Dedifferentiated amniotic fluid mesenchymal stem cell (primary cell): Measurements from ENCODE around the gene PDCL3.

Experiments used
- DNase-seq: peaks from one replicate; pipeline ENCODE4 v3.0.0-alpha.2; 2016; ENCODE audit errors: extremely low spot score

The PDCL3 gene

DNA sequence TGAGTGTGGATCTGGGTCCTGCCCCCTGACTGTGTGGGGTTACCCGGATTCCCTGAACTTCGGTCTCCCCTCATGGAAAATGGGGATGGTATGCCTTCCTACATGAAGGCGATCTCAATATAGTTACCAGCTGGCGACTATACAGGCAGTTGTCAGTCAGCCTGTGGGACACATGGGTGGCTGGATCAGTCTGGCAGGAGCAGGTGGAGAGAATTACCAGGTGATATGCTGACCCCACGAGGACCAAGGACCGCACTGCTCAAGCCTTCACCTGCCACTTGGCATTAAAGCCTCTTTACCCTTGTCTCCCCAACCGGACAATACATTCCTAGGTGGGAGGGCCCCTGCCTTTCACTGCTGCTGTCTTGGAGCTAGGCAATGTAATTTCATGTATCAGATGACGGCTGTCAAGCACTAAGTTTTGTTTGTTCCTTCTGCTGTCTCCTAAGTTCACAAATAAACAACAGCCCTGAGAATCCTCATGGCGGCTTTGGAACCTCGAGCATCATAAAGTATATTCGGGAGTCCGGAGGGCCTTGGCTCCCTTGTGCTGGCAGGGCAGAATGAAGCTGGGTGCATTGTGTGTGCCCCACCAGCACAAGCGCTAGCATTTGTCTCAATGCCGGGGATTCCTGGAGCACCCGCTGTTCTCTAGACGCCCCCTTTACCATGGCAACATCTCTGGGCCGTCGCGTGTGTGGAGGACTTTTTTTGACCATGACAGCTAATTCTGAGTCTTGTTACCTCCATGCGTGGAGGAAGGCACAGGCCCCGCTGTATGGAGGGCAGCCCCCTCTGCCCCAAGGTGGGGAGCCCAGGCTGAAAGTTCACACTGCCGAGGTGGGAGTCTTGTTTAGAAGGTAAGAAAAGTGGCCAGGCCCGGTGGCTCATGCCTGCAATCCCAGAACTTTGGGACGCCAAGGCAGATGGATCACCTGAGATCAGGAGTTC, 48.6 kb downstream of the PDCL3 start:
- no peak for DNase-seq

DNA sequence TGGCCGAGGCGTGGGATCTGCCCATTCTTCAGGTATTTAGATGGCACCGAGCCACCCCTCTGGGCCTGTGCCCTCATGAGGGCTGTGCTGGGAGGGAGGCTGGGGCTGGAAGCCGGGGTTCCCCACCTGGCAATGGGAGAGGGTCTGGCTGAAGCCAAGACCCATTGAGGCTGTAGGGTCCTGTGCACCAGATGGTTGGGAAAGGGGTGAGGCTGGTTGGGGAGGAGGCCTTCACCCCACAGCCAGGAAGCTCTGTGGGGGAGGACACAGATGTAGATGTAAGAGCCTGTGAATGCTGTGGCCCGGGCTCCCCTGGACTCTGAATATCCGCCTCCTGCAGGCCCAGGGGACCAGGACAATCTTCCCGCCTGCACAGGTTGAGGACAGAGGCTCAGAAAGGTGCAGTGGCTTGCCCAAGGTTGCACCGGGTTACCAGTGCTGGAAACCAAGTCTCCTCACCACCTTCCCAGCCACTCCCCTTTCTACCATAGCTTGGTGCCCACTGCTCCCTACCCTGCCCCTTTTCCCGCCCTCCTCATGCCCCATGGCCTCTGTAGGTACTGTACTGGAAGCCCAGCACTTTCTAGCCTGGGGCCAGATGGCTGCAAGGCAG, 49.7 kb downstream of the PDCL3 start:
- no peak for DNase-seq

DNA sequence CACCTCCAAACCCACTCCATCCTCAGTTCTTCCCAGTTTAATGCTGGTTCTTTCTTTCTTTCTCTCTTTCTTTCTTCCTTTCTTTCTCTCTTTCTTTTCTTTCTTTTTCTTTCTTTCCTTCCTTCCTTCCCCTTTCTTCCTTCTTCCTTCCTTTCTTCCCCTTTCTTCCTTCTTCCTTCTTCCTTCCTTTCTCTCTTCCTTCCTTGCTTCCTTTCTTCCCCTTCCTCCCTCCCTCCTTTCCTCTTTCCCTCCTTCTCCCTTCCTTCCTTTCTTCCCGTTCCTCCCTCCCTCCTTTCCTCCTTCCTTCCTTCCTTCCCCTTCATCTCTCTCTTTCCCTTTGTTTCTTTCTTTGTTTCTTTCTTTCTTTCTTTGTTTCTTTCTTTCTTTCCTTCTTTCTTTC, 50.9 kb downstream of the PDCL3 start:
- no peak for DNase-seq

DNA sequence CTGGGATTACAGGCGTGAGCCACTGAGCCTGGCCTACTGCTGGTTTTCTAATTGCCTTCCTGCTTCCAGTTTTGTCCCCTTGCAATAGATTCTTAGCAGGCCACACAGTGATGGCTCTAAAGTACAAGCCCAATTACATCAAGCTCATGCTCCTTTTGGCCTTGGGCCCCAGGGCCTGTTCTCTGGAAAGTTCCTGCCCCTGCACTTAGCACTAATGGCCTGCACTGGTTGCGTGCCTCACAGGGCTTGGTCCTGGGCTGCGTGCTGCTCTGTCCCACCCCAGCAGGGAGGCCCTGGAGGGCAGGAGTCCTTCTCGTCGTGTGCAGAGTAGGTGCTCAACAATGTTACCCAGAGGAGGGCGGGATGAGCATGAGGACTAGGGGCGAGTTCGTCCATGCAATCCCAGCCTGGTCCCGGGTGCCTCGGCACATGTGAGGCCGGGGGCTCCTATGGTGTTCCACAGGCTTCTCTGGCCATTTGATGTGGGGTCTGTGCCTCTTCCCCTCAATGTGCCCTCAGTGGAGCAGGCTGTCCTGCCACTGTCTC, 51.7 kb downstream of the PDCL3 start:
- DNase-seq, result no peak

DNA sequence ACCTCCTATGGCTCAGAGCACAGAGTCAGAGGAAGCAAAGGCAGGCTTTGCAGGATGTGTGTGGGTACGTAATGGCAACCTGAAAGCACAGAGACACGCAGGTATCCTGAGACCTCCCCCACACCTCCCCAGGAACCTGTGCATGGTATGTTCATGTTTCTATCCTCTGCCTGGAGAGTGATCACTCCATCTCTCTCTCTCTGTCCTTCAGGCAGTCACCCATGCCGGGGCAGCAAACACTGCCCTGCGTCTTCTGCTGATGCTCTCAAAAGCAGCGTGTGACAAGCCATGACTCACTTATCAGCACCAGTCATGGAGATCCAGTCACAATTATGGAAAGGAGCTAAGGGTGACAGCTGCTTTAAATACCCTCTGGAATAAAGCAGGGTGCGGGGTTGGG, 52.7 kb downstream of the PDCL3 start:
- DNase-seq, result no peak

DNA sequence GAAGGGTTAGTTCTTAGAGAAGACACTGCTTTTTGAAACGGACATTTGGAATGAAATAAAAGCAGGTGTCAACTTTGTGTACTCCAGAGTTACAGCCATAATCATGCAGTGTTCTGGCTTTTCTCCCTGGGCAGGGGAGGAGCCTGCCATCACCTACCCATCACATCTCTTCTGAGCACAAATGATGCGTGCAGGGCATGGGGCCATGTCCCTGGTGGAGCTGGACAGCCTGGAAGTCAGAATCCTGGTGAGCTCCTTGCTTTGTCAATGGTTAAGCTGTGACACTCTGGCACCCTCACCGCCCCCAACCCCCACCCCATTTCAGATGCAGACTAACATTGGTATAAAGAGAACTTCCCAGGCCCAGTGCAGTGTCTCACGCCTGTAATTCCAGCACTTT, 53.1 kb downstream of the PDCL3 start:
- DNase-seq, result no peak

DNA sequence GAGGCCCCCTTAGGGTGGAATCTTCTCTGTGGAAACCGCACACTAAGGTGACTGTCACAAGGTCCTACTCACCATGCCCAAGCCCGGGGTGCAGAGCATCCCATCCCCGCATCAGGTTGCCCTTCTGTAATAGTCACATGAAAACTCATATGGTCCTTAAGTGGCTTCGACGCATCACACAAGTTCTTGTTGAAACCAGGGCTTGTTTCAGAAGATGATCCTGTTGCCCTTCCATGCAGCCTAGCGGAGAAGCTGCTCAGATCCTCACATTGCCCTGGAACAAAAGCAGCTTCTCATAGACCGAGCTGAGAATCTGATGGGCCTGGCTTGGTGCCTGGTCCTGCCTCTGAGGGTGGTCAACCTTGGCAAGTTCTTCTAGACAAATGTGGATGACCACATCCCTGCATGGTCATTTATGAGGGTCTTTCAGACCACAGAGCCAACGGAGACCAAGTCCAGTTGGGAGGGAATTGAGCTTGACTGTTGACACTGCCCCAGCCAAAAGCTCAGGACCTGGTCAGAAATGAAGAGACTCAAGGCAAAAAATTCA, 54.1 kb downstream of the PDCL3 start:
- no peak for DNase-seq

DNA sequence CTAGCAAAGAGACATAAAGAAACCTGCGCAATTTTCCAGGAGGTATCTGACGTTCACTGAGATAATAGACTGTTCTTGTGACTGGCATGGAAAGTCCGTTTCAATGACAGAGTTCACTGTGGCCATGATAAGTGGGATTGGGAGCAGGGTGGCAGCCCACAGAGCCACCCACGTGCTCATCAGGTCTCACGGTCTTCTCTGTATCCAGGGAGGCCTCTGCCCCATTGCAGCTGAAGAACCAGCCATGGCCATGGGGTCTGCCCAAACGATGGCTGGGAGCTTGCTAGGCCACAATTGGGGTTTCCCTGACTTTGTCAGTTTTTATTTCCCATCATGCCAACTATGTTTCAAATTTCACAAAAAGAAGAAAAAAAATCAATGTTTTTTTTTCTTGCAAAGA, 57.2 kb downstream of the PDCL3 start:
- no peak for DNase-seq

DNA sequence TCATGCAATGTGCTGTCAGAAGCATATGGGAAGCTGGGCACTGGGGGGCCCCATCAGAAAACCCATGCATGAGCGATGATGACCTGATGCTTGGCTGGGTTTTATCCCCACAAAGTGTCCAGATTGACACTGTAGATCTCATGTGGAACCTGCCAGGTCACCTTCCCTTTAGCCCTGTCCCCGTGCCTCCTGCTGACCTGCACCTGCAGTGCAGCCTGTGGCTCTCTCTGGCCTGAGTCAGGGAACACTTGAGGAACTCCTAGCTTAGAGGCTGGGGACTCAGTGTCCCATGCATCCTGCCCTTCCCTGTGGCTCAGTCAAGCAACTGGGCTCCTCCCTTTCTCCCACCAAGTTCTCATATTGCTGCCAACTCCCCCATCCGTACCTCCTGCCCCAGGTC, 57.7 kb downstream of the PDCL3 start:
- no peak for DNase-seq

DNA sequence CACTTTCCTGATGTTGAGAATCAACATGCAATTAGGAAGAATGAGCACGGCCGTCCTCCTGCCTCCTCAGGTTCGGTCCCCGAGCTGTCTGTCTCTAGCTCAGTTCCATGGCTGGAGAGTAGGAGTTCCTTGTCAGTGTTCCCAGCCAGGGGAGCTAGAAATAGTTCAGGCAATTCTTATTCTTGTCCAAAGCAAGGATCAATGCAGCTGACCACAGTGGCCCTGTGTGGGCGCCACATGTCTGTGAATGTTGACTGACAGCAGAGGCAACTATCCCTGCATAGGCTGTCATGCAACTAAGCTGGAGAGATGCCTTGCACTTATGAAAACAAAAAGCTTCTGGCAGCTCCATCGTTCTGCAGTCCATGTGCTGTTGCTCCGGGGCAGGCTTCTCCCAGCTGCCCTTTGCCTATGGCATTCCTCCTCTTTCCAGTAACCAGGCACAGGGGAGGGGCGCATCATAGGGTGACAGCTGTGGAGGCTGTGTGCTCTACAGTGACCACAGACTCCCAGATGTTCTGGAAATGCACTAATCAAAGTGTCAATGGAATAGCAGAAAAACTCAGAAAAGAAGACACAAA, 58.7 kb downstream of the PDCL3 start:
- DNase-seq, result peak; percentile 19

DNA sequence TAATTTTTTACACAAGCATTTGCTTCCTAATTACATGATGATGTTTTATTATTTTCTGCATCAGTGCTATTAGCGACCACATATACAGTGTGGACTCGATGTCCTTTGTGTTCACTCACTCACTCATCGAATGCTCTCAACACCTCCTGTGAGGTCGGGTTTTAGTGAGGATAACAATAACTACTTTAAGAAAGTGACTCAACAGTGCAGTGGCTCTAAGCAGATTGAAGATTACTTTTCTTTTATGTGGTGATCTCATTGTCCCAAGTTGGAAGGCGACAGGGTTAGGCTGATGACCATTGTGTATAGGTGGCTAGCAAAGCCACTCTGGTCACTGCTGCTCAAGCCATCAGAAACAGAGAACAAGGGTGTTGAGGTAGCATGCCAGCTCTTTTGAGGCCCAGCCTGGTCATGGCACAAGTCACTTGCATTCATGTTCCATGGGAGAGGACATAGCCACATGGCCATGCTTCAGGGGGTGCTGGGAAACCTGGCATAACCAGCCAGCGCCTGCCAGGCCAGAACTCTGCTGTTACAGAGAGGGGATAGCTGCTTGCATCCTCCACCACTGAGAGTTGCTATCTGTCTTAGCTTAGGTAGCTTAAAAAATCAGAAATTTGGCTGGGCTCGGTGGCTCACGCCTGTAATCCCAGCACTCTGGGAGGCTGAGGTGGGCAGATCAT, 60.4 kb downstream of the PDCL3 start:
- DNase-seq, result no peak

DNA sequence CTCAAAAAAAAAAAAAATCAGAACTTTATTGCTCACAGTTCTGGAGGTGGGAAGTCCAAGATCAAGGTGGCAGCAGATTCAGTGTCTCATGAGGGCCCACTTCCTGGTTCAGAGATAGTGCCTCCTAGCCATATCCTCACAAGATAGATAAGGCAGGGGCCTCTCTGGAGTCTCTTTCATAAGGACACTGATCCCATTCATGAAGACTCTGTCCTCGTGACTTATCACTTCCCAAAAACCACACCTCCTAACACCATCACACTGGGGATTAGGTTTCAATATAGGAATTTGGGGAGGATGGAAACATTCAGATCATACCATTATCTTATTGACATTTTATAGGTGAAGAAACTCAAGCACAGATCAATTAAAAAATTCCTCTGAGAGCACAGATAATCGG, 61.1 kb downstream of the PDCL3 start:
- DNase-seq, result no peak

DNA sequence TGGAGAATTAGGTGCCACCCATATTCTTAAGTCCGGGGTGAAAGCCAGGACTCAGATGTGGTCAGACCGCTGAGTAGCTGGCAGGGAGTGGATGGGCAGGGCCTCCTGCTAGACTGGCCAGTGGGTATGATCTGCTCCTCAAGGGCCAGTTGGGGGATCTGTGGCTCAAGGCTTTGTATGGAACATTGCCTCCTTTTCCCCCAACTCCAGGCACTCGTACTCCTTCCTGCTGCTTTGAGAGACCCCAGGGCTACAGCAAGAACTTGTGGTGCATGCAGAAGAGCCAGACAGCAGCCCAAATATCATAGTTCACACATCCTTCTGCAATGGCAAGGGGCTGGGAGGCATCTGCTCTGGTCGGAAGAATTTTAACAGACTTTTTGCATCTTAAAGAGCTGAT, 61.7 kb downstream of the PDCL3 start:
- DNase-seq, result no peak

DNA sequence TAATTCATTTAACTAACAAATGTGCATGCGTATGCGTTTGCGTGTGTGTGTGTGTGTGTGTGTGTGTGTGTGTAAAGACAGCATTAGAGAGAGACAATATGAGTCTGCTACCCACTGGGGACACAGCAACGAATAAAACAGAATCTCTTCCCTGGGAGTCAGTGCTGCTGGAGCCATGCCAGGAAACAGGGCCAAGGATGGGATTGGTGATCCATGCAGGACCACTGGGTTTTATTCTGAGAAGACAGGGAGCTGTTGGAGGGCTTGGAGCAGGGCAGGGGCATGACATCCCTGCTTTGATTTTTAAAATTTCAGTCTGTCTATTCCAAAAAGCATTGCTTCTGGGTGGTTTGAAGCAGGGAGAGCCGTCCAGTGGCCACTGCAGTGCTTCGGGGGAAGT, 62.9 kb downstream of the PDCL3 start:
- no peak for DNase-seq
